Liver (tissue), 3 donors: ENCODE results near the gene MYOM1.

Experiments used
- CTCF ChIP-seq: fragments of 150-350 bp; IDR thresholded peaks from 2 replicates; pipeline ENCODE4 v1.5.1; 2017; ENCODE audit warnings: improper control_type of control experiment, low read depth, low read length; ENCODE audit not compliant: missing input control
- MAX ChIP-seq: IDR thresholded peaks from 2 replicates; pipeline ENCODE4 v1.6.1; 2016; ENCODE audit warnings: antibody characterized with exemption
- RAD21 ChIP-seq, 2 donors: IDR thresholded peaks; 2 replicates each; pipeline ENCODE4 v1.6.1; 2016; ENCODE audit warnings: antibody characterized with exemption in 2 of 2, mild to moderate bottlenecking in 2 of 2
- TAF1 ChIP-seq: conservative IDR thresholded peaks from 2 replicates; pipeline ENCODE4 v1.6.1; 2016; ENCODE audit warnings: antibody characterized with exemption, mild to moderate bottlenecking
- donor health status: healthy.
- donor health status: healthy.

- no peak for TF ChIP-seq RAD21 (IDR thresholded peaks at IDR 0.05)
- TF ChIP-seq MAX: no peak
- TF ChIP-seq CTCF: no peak
- TF ChIP-seq TAF1: no peak
These were observed 5.8 kb upstream of the MYOM1 start for GRCh38 chr18:3225588-3225987.
